Ishikawa (cell line): ENCODE measurements around the gene OPRL1.

Source experiments
- CEBPB ChIP-seq: IDR thresholded peaks from 2 replicates; pipeline ENCODE4 v1.6.1; 2012
- TF ChIP-seq, protein P1 (sequence below): IDR thresholded peaks from 2 replicates; pipeline ENCODE4 v1.6.1; 2012
- TF ChIP-seq, protein P2 (sequence below): IDR thresholded peaks from 2 replicates; pipeline ENCODE4 v1.6.1; 2012; ENCODE audit warnings: low read depth, mild to moderate bottlenecking

DNA sequence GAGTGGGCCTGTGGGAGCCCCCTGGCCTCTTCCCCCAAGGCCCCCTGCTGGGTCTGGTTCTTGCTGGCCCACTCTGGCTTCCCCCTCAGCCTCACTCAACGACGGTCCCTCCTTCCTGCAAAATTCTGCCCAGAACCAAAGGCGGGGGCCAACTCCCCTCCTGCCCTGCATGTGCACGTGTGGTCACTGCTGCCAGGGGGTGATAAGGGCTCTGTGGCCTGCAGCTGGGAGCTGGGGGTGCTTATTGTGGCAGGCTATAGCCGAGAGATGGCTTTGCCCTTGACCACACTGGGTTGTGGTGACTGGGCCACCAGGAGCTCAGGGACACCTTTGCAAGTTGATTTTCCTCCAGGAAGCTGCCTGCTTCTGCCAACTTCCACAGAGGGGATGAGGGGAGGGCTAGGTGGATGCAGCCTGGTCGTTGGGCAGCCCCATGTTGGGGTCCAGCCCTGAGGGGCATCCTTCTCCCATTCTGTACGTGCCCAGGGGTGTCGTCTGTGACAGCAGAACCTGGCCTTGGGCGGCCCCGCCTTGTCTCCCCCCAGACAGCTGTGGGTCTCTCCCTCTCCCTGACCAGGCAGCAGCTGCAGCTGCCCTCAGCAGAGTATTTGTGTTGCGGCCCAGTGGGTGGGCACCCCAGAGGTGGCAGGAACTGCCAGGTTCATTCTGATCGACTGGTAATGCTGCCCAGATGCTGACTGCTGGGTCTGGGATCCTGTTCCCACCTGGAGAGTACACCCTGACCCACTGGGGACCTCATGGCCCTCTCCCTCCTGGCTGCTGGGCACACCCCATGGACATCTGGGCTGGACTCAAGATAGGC is 11.3 kb upstream of the OPRL1 start:
- TF ChIP-seq, protein P1, sequence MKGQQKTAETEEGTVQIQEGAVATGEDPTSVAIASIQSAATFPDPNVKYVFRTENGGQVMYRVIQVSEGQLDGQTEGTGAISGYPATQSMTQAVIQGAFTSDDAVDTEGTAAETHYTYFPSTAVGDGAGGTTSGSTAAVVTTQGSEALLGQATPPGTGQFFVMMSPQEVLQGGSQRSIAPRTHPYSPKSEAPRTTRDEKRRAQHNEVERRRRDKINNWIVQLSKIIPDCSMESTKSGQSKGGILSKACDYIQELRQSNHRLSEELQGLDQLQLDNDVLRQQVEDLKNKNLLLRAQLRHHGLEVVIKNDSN = no peak
- TF ChIP-seq, protein P2, sequence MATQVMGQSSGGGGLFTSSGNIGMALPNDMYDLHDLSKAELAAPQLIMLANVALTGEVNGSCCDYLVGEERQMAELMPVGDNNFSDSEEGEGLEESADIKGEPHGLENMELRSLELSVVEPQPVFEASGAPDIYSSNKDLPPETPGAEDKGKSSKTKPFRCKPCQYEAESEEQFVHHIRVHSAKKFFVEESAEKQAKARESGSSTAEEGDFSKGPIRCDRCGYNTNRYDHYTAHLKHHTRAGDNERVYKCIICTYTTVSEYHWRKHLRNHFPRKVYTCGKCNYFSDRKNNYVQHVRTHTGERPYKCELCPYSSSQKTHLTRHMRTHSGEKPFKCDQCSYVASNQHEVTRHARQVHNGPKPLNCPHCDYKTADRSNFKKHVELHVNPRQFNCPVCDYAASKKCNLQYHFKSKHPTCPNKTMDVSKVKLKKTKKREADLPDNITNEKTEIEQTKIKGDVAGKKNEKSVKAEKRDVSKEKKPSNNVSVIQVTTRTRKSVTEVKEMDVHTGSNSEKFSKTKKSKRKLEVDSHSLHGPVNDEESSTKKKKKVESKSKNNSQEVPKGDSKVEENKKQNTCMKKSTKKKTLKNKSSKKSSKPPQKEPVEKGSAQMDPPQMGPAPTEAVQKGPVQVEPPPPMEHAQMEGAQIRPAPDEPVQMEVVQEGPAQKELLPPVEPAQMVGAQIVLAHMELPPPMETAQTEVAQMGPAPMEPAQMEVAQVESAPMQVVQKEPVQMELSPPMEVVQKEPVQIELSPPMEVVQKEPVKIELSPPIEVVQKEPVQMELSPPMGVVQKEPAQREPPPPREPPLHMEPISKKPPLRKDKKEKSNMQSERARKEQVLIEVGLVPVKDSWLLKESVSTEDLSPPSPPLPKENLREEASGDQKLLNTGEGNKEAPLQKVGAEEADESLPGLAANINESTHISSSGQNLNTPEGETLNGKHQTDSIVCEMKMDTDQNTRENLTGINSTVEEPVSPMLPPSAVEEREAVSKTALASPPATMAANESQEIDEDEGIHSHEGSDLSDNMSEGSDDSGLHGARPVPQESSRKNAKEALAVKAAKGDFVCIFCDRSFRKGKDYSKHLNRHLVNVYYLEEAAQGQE = no peak
- TF ChIP-seq CEBPB = no peak
